Endodermal cell (in vitro differentiated cells): ENCODE results near the gene NID1. TPM values are rescaled to one million over a fixed set of nuclear protein-coding genes. Genes with fewer than 3 reads are reported as not detected.

ENCODE experiments used
- DNase-seq: peaks from one replicate; pipeline ENCODE4 v3.0.0-alpha.2; 2017
- H3K27ac ChIP-seq: 2 replicates; pipeline ENCODE4 v1.5.1; 2013; ENCODE audit warnings: mild to moderate bottlenecking, low read depth, low read length, moderate library complexity
- H3K27me3 ChIP-seq: 2 replicates; pipeline ENCODE4 v1.6.1; 2013; ENCODE audit warnings: mild to moderate bottlenecking, low read length, moderate library complexity; ENCODE audit not compliant: insufficient read depth, control insufficient read depth, poor library complexity, severe bottlenecking
- H3K36me3 ChIP-seq: 2 replicates; pipeline ENCODE4 v1.7.0; 2013; ENCODE audit warnings: mild to moderate bottlenecking, low read length, moderate library complexity; ENCODE audit not compliant: control insufficient read depth, insufficient read depth
- H3K4me1 ChIP-seq: one replicate; pipeline ENCODE4 v1.7.0; 2013; ENCODE audit warnings: low read length; ENCODE audit not compliant: control insufficient read depth, insufficient read depth
- H3K4me3 ChIP-seq: 2 replicates; pipeline ENCODE4 v1.5.1; 2013; ENCODE audit warnings: mild to moderate bottlenecking, low read length, moderate library complexity
- H3K9ac ChIP-seq: 2 replicates; pipeline ENCODE4 v1.6.1; 2013; ENCODE audit warnings: mild to moderate bottlenecking, low read length, moderate library complexity; ENCODE audit not compliant: poor library complexity, severe bottlenecking; ENCODE audit errors: extremely low read depth
- H3K9me3 ChIP-seq: 2 replicates; pipeline ENCODE4 v1.6.1; 2013; ENCODE audit warnings: mild to moderate bottlenecking, low read length, moderate library complexity; ENCODE audit not compliant: control insufficient read depth
- H3K27ac Mint-ChIP-seq: 2 replicates; pipeline ENCODE4 v1.8.0; 2020; ENCODE audit warnings: mixed read lengths
- H3K27me3 Mint-ChIP-seq: 2 replicates; pipeline ENCODE4 v1.8.0; 2021; ENCODE audit warnings: mild to moderate bottlenecking, mixed read lengths; ENCODE audit not compliant: insufficient read depth
- H3K36me3 Mint-ChIP-seq: 2 replicates; pipeline ENCODE4 v1.8.0; 2020; ENCODE audit warnings: low read depth, mixed read lengths
- H3K4me1 Mint-ChIP-seq: 2 replicates; pipeline ENCODE4 v1.8.0; 2020; ENCODE audit warnings: mixed read lengths
- H3K4me3 Mint-ChIP-seq: 2 replicates; pipeline ENCODE4 v1.8.0; 2020; ENCODE audit warnings: mild to moderate bottlenecking, moderate library complexity, mixed read lengths
- H3K9me3 Mint-ChIP-seq: 2 replicates; pipeline ENCODE4 v1.8.0; 2020; ENCODE audit warnings: mild to moderate bottlenecking, mixed read lengths
- WGBS, 2 experiments: methylation state at CpG; one replicate each; pipeline versions ENCODE4 v1.1.5 to v1.1.7; 2013; ENCODE audit warnings: missing lambda C conversion rate in 2 of 2, mixed read lengths in 1 of 2; ENCODE audit not compliant: insufficient coverage in 1 of 2, insufficient read length in 1 of 2; 5-methylcytosine and 5-hydroxymethylcytosine counted together
- total RNA-seq, 2 donors: library from RNA; stranded (reverse); fragmentation: NEBNext Ultra II Directional in 1 of 2; extraction: Animal tissue kit (Norgen Biotek cat#: 25700) in 1 of 2; gene quantifications; 2 replicates in 1 of 2; 3 replicates in 1 of 2; pipeline ENCODE4 v1.2.1, GENCODE V29; 2021
- TF ChIP-seq, protein P1 (sequence below): fragments of 200-600 bp; sonication (generic); conservative IDR thresholded peaks from 2 replicates; pipeline ENCODE4 v1.5.0; 2021; ENCODE audit warnings: antibody characterized with exemption, mild to moderate bottlenecking

The NID1 gene
- total RNA-seq, 2 donors from 2014 or later, result 12.7 to 18.3 TPM

DNA sequence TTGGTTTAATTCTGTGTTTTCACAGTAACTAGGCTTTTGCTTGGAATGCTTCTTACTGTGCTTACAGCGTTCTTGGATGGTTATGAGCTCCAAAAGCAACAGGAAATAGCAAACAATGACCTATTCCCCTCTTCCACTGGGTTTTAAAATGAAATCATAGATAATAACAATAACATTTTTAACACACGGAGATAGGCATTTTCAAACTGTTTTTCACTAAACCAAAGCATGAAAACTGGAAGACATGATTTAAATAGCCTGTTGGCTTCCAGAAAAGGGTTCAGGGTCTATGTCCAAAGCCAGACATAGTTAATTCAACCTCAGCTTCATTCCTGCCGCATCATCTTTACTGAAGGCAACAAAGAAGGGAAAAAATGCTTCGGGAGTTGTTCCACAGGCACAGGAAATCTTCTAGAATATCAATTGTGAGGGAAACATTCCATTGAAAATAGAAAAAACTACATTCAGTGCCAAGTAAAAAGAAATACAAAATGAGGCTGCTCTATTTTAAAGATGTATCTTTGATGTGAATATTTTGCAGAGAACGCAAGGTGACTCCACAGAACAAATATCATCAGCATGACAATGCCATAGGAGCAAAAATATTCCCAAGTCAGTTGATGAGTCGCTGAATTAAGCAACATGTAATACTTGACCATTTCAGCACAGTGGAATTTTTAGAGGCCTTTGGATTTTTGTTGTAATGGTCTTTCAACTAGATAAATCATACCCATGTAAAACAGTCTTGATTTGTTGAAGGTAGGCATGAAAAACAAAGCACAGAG is 80.7 kb downstream of the NID1 start:
- no peaks in the 10 kb centered on the region for H3K27me3 Mint-ChIP-seq
- H3K4me3 Mint-ChIP-seq, result no peak overlapping the region
- no peak for DNase-seq
- Histone ChIP-seq H3K27ac (no peak overlapping the region), H3K27me3 (no peaks in the 10 kb centered on the region), H3K4me3 (no peak overlapping the region), H3K9ac (no peak overlapping the region), H3K36me3 (no peaks in the 10 kb centered on the region), H3K9me3 (peaks cover 3% of the 10 kb centered on the region), H3K4me1 (no peaks in the 10 kb centered on the region)
- H3K4me1 Mint-ChIP-seq, result no peaks in the 10 kb centered on the region
- TF ChIP-seq, protein P1, sequence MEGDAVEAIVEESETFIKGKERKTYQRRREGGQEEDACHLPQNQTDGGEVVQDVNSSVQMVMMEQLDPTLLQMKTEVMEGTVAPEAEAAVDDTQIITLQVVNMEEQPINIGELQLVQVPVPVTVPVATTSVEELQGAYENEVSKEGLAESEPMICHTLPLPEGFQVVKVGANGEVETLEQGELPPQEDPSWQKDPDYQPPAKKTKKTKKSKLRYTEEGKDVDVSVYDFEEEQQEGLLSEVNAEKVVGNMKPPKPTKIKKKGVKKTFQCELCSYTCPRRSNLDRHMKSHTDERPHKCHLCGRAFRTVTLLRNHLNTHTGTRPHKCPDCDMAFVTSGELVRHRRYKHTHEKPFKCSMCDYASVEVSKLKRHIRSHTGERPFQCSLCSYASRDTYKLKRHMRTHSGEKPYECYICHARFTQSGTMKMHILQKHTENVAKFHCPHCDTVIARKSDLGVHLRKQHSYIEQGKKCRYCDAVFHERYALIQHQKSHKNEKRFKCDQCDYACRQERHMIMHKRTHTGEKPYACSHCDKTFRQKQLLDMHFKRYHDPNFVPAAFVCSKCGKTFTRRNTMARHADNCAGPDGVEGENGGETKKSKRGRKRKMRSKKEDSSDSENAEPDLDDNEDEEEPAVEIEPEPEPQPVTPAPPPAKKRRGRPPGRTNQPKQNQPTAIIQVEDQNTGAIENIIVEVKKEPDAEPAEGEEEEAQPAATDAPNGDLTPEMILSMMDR, result no peak
- H3K36me3 Mint-ChIP-seq, result peaks cover 11% of the 10 kb centered on the region
- no peak overlapping the region for H3K27ac Mint-ChIP-seq
- H3K9me3 Mint-ChIP-seq, result peaks cover 12% of the 10 kb centered on the region
- WGBS, 2 experiments, result 87 to 100% methylated on average over 2 to 6 of the region's 6 CpGs

DNA sequence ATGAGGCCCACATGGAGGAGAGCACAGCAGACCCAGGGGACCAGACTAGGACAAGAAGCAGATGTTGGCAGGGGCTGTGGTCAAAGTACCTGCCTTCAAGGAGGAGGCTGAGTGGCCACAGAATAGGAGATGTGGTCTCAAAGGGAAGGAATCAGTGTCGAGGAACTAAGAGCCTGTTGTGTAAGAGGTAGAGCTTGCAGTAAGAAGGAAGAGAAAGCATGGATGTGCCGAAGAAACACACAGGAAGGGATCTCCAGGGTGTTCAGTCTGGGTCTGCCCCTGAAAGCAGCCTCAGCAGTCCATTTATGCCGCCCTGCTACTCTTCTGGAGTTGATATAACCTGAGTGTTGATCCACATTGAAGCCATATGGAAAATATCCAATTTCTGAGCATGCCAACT is 83.9 kb downstream of the NID1 start:
- H3K9me3 ChIP-seq, result peaks cover 11% of the 10 kb centered on the region
- H3K4me3 Mint-ChIP-seq, result no peak overlapping the region
- H3K4me1 ChIP-seq, result no peaks in the 10 kb centered on the region
- no peak for DNase-seq
- no peaks in the 10 kb centered on the region for H3K27me3 ChIP-seq
- 93 to 100% methylated on average over 1 to 3 of the region's 3 CpGs for WGBS, 2 experiments
- H3K9ac ChIP-seq, result no peak overlapping the region
- H3K4me1 Mint-ChIP-seq, result peaks cover 6% of the 10 kb centered on the region
- TF ChIP-seq, protein P1, result no peak
- no peaks in the 10 kb centered on the region for H3K36me3 ChIP-seq
- H3K27me3 Mint-ChIP-seq, result no peaks in the 10 kb centered on the region
- no peaks in the 10 kb centered on the region for H3K9me3 Mint-ChIP-seq
- no peak overlapping the region for H3K27ac ChIP-seq
- H3K27ac Mint-ChIP-seq, result no peak overlapping the region
- H3K4me3 ChIP-seq, result no peak overlapping the region
- H3K36me3 Mint-ChIP-seq, result peaks cover 5% of the 10 kb centered on the region

DNA sequence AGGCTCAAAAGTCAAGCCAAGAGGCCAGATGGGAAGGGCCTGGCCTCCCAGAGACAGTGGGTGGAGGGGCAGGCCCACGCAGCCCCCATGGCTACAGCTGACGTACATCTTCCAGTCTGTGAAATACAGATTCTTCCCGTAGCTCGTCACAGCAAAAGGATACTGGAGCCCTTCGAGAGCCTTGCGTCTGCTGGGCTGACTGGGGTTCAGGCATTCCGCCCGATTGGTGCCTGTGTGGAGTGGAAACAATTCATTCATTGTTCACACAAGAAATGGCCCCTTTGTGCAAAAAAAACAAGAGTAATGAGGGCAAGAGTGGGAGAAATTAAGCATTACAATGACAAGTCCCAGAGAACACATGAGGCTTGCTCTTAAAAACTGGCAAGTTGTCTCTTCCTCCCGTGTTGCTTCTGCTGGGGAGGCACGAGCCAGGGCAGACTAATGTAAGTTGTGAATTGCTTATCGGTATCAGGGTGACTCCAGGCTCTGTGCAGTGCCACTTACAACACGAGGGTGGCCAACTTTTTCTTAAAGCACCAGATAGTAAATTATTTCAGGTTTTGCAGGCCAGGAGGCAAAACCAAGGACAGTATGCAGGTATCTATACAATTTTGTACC is 85.1 kb downstream of the NID1 start:
- no peaks in the 10 kb centered on the region for H3K36me3 ChIP-seq
- no peak for DNase-seq
- H3K4me3 ChIP-seq, result no peak overlapping the region
- Mint-ChIP-seq H3K27me3 (no peaks in the 10 kb centered on the region), H3K4me1 (peaks cover 6% of the 10 kb centered on the region), H3K4me3 (no peak overlapping the region), H3K36me3 (peaks cover 5% of the 10 kb centered on the region), H3K9me3 (no peaks in the 10 kb centered on the region), H3K27ac (no peak overlapping the region)
- H3K4me1 ChIP-seq, result no peaks in the 10 kb centered on the region
- H3K27me3 ChIP-seq, result no peaks in the 10 kb centered on the region
- WGBS, 2 experiments, result 89 to 95% methylated on average over 12 of the region's 12 CpGs
- TF ChIP-seq, protein P1, result no peak
- no peak overlapping the region for H3K9ac ChIP-seq
- H3K27ac ChIP-seq, result no peak overlapping the region
- peaks cover 11% of the 10 kb centered on the region for H3K9me3 ChIP-seq
